Neutrophil (primary cell): Measurements from ENCODE around the gene TMEM108.

Experiments
- H3K27ac ChIP-seq: fragments of 200-600 bp; sonication (generic); 2 replicates; pipeline ENCODE4 v1.5.1; 2016; ENCODE audit warnings: mild to moderate bottlenecking, moderate library complexity
- H3K27me3 ChIP-seq: fragments of 200-600 bp; sonication (generic); 2 replicates; pipeline ENCODE4 v1.6.0; 2016; ENCODE audit warnings: mild to moderate bottlenecking
- H3K36me3 ChIP-seq: fragments of 200-600 bp; sonication (generic); 2 replicates; pipeline ENCODE4 v1.5.1; 2017
- H3K4me1 ChIP-seq, 2 experiments: fragments of 200-600 bp in 1 of 2; sonication (generic) in 1 of 2; 1 replicate in 1 of 2; 2 replicates in 1 of 2; pipeline versions ENCODE4 v1.5.1 to v1.6.1; 2013 to 2016; ENCODE audit warnings: low read depth in 1 of 2, low read length in 1 of 2, mild to moderate bottlenecking in 1 of 2, moderate library complexity in 1 of 2; ENCODE audit not compliant: control insufficient read depth in 1 of 2, insufficient read depth in 1 of 2
- H3K4me3 ChIP-seq, 2 experiments: fragments of 200-600 bp in 1 of 2; sonication (generic) in 1 of 2; 1 replicate in 1 of 2; 2 replicates in 1 of 2; pipeline ENCODE4 v1.5.1; 2013 to 2016; ENCODE audit warnings: low read depth in 1 of 2, low read length in 1 of 2, mild to moderate bottlenecking in 1 of 2, moderate library complexity in 1 of 2
- H3K9me3 ChIP-seq: fragments of 200-600 bp; sonication (generic); 2 replicates; pipeline ENCODE4 v1.5.1; 2016
- TF ChIP-seq, protein P1 (sequence below): fragments of 200-600 bp; sonication (generic); IDR thresholded peaks from 2 replicates; pipeline ENCODE4 v1.5.1; 2016; ENCODE audit warnings: antibody characterized with exemption

The TMEM108 gene

DNA sequence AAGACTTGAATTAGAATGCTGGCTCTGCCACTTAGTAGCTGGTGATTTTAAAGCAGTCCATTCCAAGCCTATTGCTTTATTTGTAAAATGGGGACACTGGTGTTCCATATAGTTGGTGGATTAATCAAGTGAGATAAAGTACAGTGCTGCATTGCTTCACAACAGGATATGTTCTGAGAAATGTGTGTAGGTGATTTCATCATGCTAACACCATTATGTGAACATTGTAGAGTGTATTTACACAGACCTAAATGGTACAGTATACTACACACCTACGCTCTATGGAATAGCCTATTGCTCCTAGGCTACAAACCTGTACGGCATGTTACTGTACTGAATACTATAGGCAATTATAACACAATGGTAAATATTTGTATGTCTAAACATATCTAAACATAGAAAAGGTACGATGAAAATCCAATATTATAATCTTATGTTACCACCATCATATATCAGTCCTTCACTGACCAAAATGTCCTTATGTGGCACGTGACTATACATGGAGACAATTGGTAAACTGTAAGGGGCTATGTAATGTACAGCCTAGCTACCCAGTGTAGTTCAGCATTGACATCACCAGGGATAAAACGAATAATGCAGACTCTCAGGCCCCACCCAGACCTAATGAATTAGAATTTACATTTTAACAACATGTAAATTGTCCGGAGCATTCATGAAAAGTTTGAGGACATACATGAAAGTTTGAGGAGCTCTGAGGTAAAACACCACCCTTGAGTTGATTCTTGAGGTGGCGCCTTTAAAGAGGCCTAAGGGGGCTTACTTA, 240.3 kb downstream of the TMEM108 start:
- TF ChIP-seq, protein P1, sequence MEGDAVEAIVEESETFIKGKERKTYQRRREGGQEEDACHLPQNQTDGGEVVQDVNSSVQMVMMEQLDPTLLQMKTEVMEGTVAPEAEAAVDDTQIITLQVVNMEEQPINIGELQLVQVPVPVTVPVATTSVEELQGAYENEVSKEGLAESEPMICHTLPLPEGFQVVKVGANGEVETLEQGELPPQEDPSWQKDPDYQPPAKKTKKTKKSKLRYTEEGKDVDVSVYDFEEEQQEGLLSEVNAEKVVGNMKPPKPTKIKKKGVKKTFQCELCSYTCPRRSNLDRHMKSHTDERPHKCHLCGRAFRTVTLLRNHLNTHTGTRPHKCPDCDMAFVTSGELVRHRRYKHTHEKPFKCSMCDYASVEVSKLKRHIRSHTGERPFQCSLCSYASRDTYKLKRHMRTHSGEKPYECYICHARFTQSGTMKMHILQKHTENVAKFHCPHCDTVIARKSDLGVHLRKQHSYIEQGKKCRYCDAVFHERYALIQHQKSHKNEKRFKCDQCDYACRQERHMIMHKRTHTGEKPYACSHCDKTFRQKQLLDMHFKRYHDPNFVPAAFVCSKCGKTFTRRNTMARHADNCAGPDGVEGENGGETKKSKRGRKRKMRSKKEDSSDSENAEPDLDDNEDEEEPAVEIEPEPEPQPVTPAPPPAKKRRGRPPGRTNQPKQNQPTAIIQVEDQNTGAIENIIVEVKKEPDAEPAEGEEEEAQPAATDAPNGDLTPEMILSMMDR = no peak
- Histone ChIP-seq H3K4me3 (no peak overlapping the region), H3K27ac (no peak overlapping the region), H3K27me3 (no peaks in the 10 kb centered on the region), H3K36me3 (no peaks in the 10 kb centered on the region), H3K9me3 (no peaks in the 10 kb centered on the region), H3K4me1 (no peaks in the 10 kb centered on the region)

DNA sequence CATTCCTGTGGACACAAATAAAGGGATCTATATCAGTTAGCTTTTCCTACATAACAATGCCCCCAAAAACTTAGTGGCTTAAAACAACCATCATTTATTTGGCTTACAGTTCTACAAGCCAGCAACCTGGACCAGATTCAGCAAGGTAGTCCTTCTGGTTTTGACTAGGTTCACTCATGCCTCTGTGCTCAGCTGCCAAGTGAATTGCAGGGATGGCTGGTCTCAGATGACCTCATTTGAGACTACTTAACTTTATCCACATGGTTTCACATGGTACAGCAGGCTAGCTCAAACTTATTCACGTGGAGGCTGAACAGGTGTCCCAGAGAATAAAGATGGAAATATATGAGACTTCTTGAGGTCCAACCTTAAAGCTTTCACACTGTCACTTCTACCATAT, 242.4 kb downstream of the TMEM108 start:
- H3K27ac ChIP-seq = no peak overlapping the region

DNA sequence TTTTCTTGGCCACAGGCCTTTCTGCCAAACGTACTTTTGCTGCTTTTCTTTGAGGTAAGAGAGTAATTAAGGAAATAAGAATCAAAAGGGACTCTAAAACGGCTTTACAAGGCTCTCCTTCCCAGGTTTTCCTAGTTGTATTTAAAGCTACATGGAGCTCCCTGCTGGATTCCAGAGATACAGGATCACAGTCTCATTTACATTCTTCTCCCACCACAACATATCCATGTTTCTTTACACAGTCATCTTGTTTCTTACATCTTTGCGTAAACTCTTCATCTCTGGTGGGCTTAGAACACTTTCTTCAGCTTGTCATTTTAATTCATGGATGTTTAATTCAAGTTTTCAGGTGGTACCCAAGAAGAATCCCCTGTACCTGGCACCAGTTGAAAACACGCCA, 244.0 kb downstream of the TMEM108 start:
- no peaks in the 10 kb centered on the region for H3K36me3 ChIP-seq
- H3K4me1 ChIP-seq = no peaks in the 10 kb centered on the region
- H3K27me3 ChIP-seq = no peaks in the 10 kb centered on the region
- H3K27ac ChIP-seq = no peak overlapping the region
- TF ChIP-seq, protein P1 = no peak
- H3K4me3 ChIP-seq = no peak overlapping the region
- no peaks in the 10 kb centered on the region for H3K9me3 ChIP-seq

More for the DNA sequence above, 242.4 kb downstream of the TMEM108 start:
- Histone ChIP-seq H3K27me3 (no peaks in the 10 kb centered on the region), H3K9me3 (no peaks in the 10 kb centered on the region), H3K36me3 (no peaks in the 10 kb centered on the region), H3K4me3 (no peak overlapping the region), H3K4me1 (no peaks in the 10 kb centered on the region)
- TF ChIP-seq, protein P1 = no peak

DNA sequence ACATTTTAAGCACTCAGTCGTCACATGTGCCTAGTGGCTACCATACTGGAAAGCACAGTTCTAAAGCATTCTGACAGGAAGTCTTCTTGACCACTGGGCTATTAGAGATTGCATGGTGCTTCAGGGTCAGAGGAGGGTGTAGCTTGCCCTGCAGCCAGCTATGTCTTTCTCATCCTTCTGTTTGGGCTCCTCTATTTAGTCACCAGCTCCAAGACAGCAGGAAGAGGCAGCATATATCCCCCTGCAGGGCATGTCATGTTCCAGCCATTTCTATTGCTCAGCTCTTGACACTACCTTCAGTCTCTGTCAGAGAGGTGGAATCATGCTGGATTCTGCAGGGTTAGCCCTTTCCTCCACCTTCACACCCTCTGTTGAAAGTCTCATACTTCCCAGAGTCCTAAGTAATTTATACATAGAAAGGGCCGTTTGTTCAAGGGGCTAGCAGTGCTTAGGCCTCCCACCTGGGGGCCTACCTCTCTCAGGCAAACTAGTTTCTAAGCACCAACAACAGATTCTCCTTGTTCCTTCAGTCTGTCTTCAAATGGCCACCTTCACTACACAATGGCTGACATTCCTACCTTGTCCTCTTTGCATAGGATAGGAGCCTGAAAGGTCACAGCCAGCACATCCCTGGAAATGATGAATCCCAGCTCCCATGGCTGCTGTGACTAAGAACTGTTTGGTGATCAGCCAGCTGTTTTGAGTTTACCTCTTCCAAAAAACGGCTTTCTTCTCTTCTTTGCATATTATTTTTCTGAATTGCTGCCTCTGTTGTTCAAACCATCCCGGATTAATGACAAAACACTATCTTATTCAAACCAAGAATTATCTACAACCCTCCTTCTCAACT, 246.0 kb downstream of the TMEM108 start:
- no peaks in the 10 kb centered on the region for H3K36me3 ChIP-seq
- no peaks in the 10 kb centered on the region for H3K4me1 ChIP-seq
- H3K27me3 ChIP-seq = no peaks in the 10 kb centered on the region
- H3K27ac ChIP-seq = no peak overlapping the region
- TF ChIP-seq, protein P1 = no peak
- no peaks in the 10 kb centered on the region for H3K9me3 ChIP-seq
- no peak overlapping the region for H3K4me3 ChIP-seq

DNA sequence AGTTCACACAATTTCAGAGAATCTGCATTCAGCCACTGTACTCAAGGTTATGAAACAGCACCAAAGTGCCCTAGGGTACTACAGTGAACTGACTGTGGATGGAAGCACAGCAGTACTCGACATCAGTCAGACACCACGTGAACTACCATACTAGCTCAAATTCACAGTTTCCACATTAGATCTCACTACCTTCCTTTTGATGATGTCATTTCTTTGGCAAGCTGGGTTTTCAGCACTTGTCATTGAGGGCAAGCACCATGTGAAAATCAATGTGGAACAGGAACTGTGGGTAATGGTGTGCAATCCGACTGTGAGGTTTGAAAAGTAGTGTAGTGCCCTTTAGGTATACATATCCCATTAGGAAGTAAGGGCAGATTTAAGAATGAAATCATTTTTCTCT, 251.1 kb downstream of the TMEM108 start:
- Histone ChIP-seq H3K36me3 (no peaks in the 10 kb centered on the region), H3K27me3 (no peaks in the 10 kb centered on the region), H3K9me3 (no peaks in the 10 kb centered on the region), H3K4me3 (no peak overlapping the region), H3K4me1 (no peaks in the 10 kb centered on the region), H3K27ac (no peak overlapping the region)
- TF ChIP-seq, protein P1 = no peak
